Right lobe of liver (tissue), 4 donors: ENCODE data around the gene PROKR2.

ENCODE experiments used
- POLR2A ChIP-seq: fragments of 450-650 bp; IDR thresholded peaks from one replicate; pipeline ENCODE4 v1.6.1; 2017; ENCODE audit warnings: antibody characterized with exemption, mild to moderate bottlenecking
- TF ChIP-seq, protein P1 (sequence below), 4 donors: fragments of 200-600 bp in 3 of 4; fragments of 450-650 bp in 1 of 4; IDR thresholded peaks; one replicate each; pipeline versions ENCODE4 v1.5.1 to v1.8.0; 2016 to 2022; ENCODE audit warnings: antibody characterized with exemption in 4 of 4, mild to moderate bottlenecking in 2 of 4
- donor health status: DM: no; HTN: no; CAD: no.
- donor health status: DM: no; HTN: no; CAD: no.
- donor health status: DM: no; HTN: yes; CAD: no.

DNA sequence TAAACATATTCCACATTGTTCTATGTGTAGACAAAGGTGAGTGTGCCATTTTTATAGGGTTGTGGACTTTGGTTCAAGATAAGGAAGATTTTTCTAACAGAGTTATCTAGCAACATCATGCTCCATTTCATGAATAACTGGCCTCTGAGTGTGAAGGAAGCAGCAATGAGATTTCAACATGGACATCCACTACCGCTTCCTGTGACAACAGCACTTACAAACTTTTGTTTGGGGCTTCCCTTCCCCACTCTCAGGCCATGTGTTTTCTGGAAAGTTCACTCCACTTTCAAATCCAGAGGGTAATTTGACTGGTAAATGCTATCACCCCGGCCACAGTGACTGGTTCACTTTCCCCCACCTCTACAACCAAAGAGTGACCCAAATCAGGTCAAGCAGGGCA is 38.1 kb upstream of the PROKR2 start:
- no peak for TF ChIP-seq POLR2A
- TF ChIP-seq, protein P1, sequence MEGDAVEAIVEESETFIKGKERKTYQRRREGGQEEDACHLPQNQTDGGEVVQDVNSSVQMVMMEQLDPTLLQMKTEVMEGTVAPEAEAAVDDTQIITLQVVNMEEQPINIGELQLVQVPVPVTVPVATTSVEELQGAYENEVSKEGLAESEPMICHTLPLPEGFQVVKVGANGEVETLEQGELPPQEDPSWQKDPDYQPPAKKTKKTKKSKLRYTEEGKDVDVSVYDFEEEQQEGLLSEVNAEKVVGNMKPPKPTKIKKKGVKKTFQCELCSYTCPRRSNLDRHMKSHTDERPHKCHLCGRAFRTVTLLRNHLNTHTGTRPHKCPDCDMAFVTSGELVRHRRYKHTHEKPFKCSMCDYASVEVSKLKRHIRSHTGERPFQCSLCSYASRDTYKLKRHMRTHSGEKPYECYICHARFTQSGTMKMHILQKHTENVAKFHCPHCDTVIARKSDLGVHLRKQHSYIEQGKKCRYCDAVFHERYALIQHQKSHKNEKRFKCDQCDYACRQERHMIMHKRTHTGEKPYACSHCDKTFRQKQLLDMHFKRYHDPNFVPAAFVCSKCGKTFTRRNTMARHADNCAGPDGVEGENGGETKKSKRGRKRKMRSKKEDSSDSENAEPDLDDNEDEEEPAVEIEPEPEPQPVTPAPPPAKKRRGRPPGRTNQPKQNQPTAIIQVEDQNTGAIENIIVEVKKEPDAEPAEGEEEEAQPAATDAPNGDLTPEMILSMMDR (IDR thresholded peaks at IDR 0.05): no peak
